Panc1 (cell line): ENCODE results near the gene IL24. TPM values are rescaled to one million over a fixed set of nuclear protein-coding genes. Genes with fewer than 3 reads are reported as not detected.

Experiments
- ATAC-seq: fragments of 200-7000 bp; cut with Tn5 transposase; 2 replicates; pipeline ENCODE4 v1.9.1; 2020; ENCODE audit warnings: mild to moderate bottlenecking, moderate library complexity
- Bru-seq: library from RNA; stranded (reverse); fragments of 400-500 nt; gene quantifications from one replicate; lab custom pipeline; 2021; lab: Mats Ljungman, UMichigan
- BruChase-seq, 2 experiments: library from RNA; stranded (reverse); fragments of 400-500 nt; gene quantifications; one replicate each; lab custom pipeline; 2021; lab: Mats Ljungman, UMichigan
- BruUV-seq: library from RNA; stranded (reverse); fragments of 400-500 nt; replicated peaks from 2 replicates; lab custom pipeline; 2021; lab: Mats Ljungman, UMichigan
- CTCF ChIA-PET: fragments of 300-600 bp; sonication (Branson Sonifier 250); formaldehyde crosslinking; loops from one replicate; lab custom pipeline; 2022; ENCODE audit warnings: antibody characterized with exemption; lab: Charles Lee
- POLR2A ChIA-PET: fragments of 300-600 bp; sonication (Branson Sonifier 250); formaldehyde crosslinking; loops from one replicate; lab custom pipeline; 2022; ENCODE audit warnings: antibody characterized with exemption; lab: Charles Lee
- DNase-seq: peaks from one replicate; pipeline ENCODE4 v3.0.0-alpha.2; 2010; ENCODE audit warnings: low read depth, low spot score
- H3K27ac ChIP-seq: 2 replicates; pipeline ENCODE4 v1.5.1; 2011; ENCODE audit warnings: mild to moderate bottlenecking, low read length, inconsistent platforms
- H3K27me3 ChIP-seq: fragments of 200-500 bp; sonication (Bioruptor generic); 2 replicates; pipeline ENCODE4 v1.6.0; 2014; ENCODE audit warnings: low read length, inconsistent platforms; ENCODE audit not compliant: control insufficient read depth, insufficient read depth
- H3K36me3 ChIP-seq: fragments of 200-500 bp; sonication (Bioruptor generic); 2 replicates; pipeline ENCODE4 v1.5.1; 2014; ENCODE audit warnings: inconsistent platforms, mild to moderate bottlenecking, low read length, moderate library complexity; ENCODE audit not compliant: control insufficient read depth, insufficient read depth
- H3K4me1 ChIP-seq: 2 replicates; pipeline ENCODE4 v1.5.1; 2011; ENCODE audit warnings: inconsistent platforms, mild to moderate bottlenecking, low read length, moderate library complexity; ENCODE audit not compliant: control insufficient read depth, insufficient read depth
- H3K4me3 ChIP-seq, 2 experiments: 2 replicates each; pipeline ENCODE4 v1.5.1; 2011 to 2012; ENCODE audit warnings: low read depth in 2 of 2, low read length in 2 of 2, mild to moderate bottlenecking in 2 of 2, inconsistent platforms in 1 of 2, moderate library complexity in 1 of 2
- H3K9me3 ChIP-seq: fragments of 200-500 bp; sonication (Bioruptor generic); 2 replicates; pipeline ENCODE4 v1.5.1; 2014; ENCODE audit warnings: low read depth, mild to moderate bottlenecking, inconsistent platforms, low read length, moderate library complexity; ENCODE audit not compliant: control insufficient read depth, insufficient read depth
- CTCF ChIP-seq: fragments of 450-650 bp; IDR thresholded peaks from 2 replicates; pipeline ENCODE4 v1.5.1; 2017; ENCODE audit warnings: mild to moderate bottlenecking
- POLR2AphosphoS5 ChIP-seq: IDR thresholded peaks from 2 replicates; pipeline ENCODE4 v1.6.1; 2012; ENCODE audit warnings: mild to moderate bottlenecking, low read depth, low read length, moderate library complexity
- REST ChIP-seq, 2 experiments: IDR thresholded peaks; 2 replicates each; pipeline ENCODE4 v1.6.1; 2011 to 2012; ENCODE audit warnings: low read depth in 2 of 2, control low read depth in 1 of 2, low read length in 1 of 2, mild to moderate bottlenecking in 1 of 2, moderate library complexity in 1 of 2; ENCODE audit not compliant: insufficient read depth in 1 of 2
- SIN3A ChIP-seq: IDR thresholded peaks from 2 replicates; pipeline ENCODE4 v1.6.1; 2012; ENCODE audit warnings: low read depth, mild to moderate bottlenecking, low read length, moderate library complexity, borderline replicate concordance; ENCODE audit not compliant: insufficient read depth
- TCF7L2 ChIP-seq: IDR thresholded peaks from 2 replicates; pipeline ENCODE4 v1.6.1; 2011; ENCODE audit warnings: mild to moderate bottlenecking, low read depth, low read length, inconsistent platforms
- in situ Hi-C: cut with HindIII; loops from 2 replicates; pipeline ENCODE4 v1.10.0; 2016; ENCODE audit warnings: low sequenced_read_pairs, low pct_unique_long_range_greater_than_20kb
- intact Hi-C: fragments of 100-400 bp; cut with micrococcal nuclease; formaldehyde crosslinking; loops from one replicate; pipeline ENCODE4 v1.10.0; 2022; ENCODE audit not compliant: unreplicated experiment
- long read RNA-seq: library from polyadenylated mRNA; unstranded; transcript quantifications from one replicate; pipeline ENCODE4 v2.0.0, GENCODE V29; 2021; ENCODE audit not compliant: unreplicated experiment
- polyA plus RNA-seq: library from polyadenylated mRNA; unstranded; fragments of >200 nt; gene quantifications from one replicate; pipeline ENCODE4 v1.2.1, GENCODE V29; 2012; ENCODE audit warnings: missing spikeins; ENCODE audit not compliant: insufficient read length
- total RNA-seq: library from RNA; stranded (reverse); gene quantifications from one replicate; pipeline ENCODE4 v1.2.1, GENCODE V29; 2021; ENCODE audit not compliant: unreplicated experiment

The IL24 gene
- total RNA-seq, result not detected
- not detected for polyA plus RNA-seq
- not detected for Bru-seq, nascent RNA
- BruChase-seq, experiment 1, labeled RNA remaining after a 2-hour chase, result not detected
- not detected for BruChase-seq, experiment 2, labeled RNA remaining after a 6-hour chase
- long read RNA-seq, result 0 reads

- POLR2A ChIA-PET, result no interaction called here
- ATAC-seq (no peak), DNase-seq (no peak)
- TF ChIP-seq REST (IDR thresholded peaks at IDR 0.05; ENCODE audit: insufficient read depth in 1 of 2, low read depth in 2 of 2, low read length in 1 of 2), result no peak
- no peak for TF ChIP-seq TCF7L2
- BruUV-seq, result no TSS peak
- H3K27ac ChIP-seq, result no peak within 1 kb of the TSS
- no peaks in the 10 kb centered on the region for H3K4me1 ChIP-seq
- intact Hi-C loops (no loop called here), in situ Hi-C loops (no loop called here)
- H3K27me3 ChIP-seq, result peaks cover 3% of the 10 kb centered on the region; the same call in 1 of the 2 replicates
- no peaks in the 10 kb centered on the region for H3K9me3 ChIP-seq
- H3K4me3 ChIP-seq, result no peak within 1 kb of the TSS
- no peaks in the 10 kb centered on the region for H3K36me3 ChIP-seq
- CTCF ChIA-PET, result no interaction called here
Observed at GRCh38 chr1:206897175-206897574, at the start of gene IL24. TSS of gene IL24 (plus strand) at chr1:206897443. CDS start at chr1:206897833, 390 bp downstream.

- DNase-seq (no peak), ATAC-seq (no peak)
- no TSS peak for BruUV-seq
- no peaks in the 10 kb centered on the region for H3K36me3 ChIP-seq
- H3K4me1 ChIP-seq, result no peaks in the 10 kb centered on the region
- in situ Hi-C loops (no loop called here), intact Hi-C loops (no loop called here)
- H3K27ac ChIP-seq, result no peak overlapping the region
- H3K9me3 ChIP-seq, result no peaks in the 10 kb centered on the region
- TF ChIP-seq SIN3A (no peak), TCF7L2 (no peak), CTCF (no peak), REST (IDR thresholded peaks at IDR 0.05; ENCODE audit: insufficient read depth in 1 of 2, low read depth in 2 of 2, low read length in 1 of 2) (no peak), POLR2AphosphoS5 (no peak)
- POLR2A ChIA-PET, result no interaction called here
- peaks cover 14% of the 10 kb centered on the region; the same call in 1 of the 2 replicates for H3K27me3 ChIP-seq
- H3K4me3 ChIP-seq, result no peak overlapping the region
- CTCF ChIA-PET, result no interaction called here
Observed at GRCh38 chr1:206847946-206848345, 49.3 kb upstream of the IL24 start.
